Measurements from ENCODE around the gene NAALADL1.

DNA sequence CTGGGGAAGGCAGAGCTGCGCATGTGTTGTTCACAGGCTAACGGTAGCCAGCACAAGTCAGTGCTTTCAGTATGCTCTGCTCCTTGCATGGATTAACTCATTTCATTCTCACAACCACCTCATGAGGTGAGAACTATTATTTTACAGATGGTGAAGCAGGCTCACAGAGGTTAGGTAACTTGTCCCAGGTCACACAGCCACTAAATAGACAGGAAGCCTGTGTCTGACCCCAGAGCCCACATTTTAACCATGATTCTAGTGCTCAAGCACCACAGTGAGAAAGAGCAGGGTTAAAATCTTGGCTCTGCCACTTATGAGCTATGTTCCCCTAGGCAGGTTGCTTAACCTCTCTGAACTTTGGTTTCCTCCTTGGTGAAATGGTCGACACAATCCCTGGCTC, 37.4 kb downstream of the NAALADL1 start:
- TF ChIP-seq, protein P1, sequence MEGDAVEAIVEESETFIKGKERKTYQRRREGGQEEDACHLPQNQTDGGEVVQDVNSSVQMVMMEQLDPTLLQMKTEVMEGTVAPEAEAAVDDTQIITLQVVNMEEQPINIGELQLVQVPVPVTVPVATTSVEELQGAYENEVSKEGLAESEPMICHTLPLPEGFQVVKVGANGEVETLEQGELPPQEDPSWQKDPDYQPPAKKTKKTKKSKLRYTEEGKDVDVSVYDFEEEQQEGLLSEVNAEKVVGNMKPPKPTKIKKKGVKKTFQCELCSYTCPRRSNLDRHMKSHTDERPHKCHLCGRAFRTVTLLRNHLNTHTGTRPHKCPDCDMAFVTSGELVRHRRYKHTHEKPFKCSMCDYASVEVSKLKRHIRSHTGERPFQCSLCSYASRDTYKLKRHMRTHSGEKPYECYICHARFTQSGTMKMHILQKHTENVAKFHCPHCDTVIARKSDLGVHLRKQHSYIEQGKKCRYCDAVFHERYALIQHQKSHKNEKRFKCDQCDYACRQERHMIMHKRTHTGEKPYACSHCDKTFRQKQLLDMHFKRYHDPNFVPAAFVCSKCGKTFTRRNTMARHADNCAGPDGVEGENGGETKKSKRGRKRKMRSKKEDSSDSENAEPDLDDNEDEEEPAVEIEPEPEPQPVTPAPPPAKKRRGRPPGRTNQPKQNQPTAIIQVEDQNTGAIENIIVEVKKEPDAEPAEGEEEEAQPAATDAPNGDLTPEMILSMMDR (IDR thresholded peaks at IDR 0.05; ENCODE audit: low read depth, low read length) = no peak
- no peak for TF ChIP-seq EZH2phosphoT487 (IDR thresholded peaks at IDR 0.05; ENCODE audit: low read depth)

All from OCI-LY3 (cell line).